Measurements from ENCODE around the gene STXBP5L. TPM values are rescaled to one million over a fixed set of nuclear protein-coding genes. Genes with fewer than 3 reads are reported as not detected.

Gene STXBP5L
- total and polyA plus RNA-seq, 12 donors, result not detected

DNA sequence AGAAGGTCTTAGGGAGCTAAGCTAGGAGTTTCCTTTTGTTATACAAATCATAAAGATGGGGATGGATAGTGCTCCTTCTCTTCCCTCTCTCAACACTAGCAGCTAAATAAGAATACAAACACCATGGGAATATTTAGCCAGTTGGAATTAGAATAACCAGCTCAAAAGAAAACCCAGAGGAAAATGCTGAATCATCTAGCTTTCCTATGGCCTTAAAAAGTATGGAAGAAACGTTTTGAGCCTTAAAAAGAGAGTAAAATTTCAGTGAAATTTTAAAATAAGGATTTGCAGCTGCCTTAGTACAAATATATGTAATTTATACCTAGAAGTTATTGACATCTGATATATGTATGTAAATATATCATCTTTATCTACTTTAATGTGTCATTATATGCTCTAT, 245.8 kb downstream of the STXBP5L start:
- no peaks in the 10 kb centered on the region for H3K27me3 ChIP-seq
- 4 to 5% methylated on average over 1 of the region's 1 CpG for WGBS, 2 donors
- ATAC-seq (no peak), DNase-seq (no peak)
- no peak overlapping the region for H3K27ac ChIP-seq
- no peak overlapping the region for H3K4me3 ChIP-seq
- intact Hi-C loops (cut with DNase I), result no loop called here
- peaks cover 0 to 8% (median 0%) of the 10 kb centered on the region in 11 donors for H3K9me3 ChIP-seq
- TF ChIP-seq, protein P1, sequence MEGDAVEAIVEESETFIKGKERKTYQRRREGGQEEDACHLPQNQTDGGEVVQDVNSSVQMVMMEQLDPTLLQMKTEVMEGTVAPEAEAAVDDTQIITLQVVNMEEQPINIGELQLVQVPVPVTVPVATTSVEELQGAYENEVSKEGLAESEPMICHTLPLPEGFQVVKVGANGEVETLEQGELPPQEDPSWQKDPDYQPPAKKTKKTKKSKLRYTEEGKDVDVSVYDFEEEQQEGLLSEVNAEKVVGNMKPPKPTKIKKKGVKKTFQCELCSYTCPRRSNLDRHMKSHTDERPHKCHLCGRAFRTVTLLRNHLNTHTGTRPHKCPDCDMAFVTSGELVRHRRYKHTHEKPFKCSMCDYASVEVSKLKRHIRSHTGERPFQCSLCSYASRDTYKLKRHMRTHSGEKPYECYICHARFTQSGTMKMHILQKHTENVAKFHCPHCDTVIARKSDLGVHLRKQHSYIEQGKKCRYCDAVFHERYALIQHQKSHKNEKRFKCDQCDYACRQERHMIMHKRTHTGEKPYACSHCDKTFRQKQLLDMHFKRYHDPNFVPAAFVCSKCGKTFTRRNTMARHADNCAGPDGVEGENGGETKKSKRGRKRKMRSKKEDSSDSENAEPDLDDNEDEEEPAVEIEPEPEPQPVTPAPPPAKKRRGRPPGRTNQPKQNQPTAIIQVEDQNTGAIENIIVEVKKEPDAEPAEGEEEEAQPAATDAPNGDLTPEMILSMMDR (IDR thresholded peaks at IDR 0.05), result no peak
- no peaks in the 10 kb centered on the region for H3K4me1 ChIP-seq
- no peaks in the 10 kb centered on the region for H3K36me3 ChIP-seq

DNA sequence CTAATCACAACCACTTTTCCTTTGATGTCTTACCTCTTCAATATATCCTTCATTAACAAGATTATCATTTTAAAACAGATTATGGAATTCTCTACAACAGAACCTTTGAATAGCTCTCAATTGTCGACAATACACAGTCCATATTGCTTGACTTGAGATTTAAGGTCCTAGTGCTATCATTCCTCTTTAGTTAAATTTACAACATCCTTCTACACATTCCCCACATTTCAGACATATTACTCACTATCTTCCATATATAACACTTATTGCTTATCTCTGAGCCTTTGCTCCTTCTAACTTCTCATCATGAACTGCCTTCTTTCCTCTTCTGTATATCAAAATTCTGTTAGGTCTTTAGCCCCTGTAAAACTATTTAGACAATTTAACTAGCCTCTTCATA, 247.0 kb downstream of the STXBP5L start:
- no peaks in the 10 kb centered on the region for H3K36me3 ChIP-seq
- no peak overlapping the region for H3K4me3 ChIP-seq
- WGBS, 2 donors, result 32 to 41% methylated on average over 1 of the region's 1 CpG
- no peak for ATAC-seq
- no peaks in the 10 kb centered on the region for H3K9me3 ChIP-seq
- H3K27me3 ChIP-seq, result no peaks in the 10 kb centered on the region
- intact Hi-C loops (cut with DNase I), result no loop called here
- no peak overlapping the region for H3K27ac ChIP-seq
- no peak for DNase-seq
- no peaks in the 10 kb centered on the region for H3K4me1 ChIP-seq
- TF ChIP-seq, protein P1 (IDR thresholded peaks at IDR 0.05), result no peak

DNA sequence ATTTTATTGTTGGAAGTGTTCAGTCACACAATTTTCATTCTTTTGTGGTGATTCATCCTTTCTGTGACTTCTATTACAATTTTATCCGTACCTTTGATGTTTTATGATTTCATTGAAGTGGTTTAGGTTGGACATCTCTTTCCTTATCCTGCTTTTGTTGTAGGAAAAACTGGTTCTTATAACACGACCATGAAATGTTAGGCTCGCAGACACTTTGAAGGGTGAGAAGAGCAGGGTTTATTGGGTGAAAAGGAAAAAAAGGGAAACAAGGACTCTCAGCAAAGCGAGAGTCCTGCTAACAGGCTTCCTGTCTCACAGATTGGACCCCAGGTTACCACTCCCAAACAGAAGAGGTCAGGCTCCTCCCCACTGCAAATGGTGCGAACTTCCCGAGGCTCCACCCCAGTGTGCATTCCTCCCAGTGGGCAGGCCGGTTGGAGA, 257.4 kb downstream of the STXBP5L start:
- Histone ChIP-seq H3K4me1 (no peaks in the 10 kb centered on the region), H3K4me3 (no peak overlapping the region), H3K27ac (no peak overlapping the region), H3K36me3 (no peaks in the 10 kb centered on the region), H3K9me3 (peaks cover 0 to 17% (median 0%) of the 10 kb centered on the region in 11 donors), H3K27me3 (no peaks in the 10 kb centered on the region)
- 61 to 66% methylated on average over 7 of the region's 7 CpGs for WGBS, 2 donors
- TF ChIP-seq, protein P1 (IDR thresholded peaks at IDR 0.05), result no peak
- DNase-seq, result no peak
- intact Hi-C loops (cut with DNase I), result no loop called here
- ATAC-seq, result no peak

DNA sequence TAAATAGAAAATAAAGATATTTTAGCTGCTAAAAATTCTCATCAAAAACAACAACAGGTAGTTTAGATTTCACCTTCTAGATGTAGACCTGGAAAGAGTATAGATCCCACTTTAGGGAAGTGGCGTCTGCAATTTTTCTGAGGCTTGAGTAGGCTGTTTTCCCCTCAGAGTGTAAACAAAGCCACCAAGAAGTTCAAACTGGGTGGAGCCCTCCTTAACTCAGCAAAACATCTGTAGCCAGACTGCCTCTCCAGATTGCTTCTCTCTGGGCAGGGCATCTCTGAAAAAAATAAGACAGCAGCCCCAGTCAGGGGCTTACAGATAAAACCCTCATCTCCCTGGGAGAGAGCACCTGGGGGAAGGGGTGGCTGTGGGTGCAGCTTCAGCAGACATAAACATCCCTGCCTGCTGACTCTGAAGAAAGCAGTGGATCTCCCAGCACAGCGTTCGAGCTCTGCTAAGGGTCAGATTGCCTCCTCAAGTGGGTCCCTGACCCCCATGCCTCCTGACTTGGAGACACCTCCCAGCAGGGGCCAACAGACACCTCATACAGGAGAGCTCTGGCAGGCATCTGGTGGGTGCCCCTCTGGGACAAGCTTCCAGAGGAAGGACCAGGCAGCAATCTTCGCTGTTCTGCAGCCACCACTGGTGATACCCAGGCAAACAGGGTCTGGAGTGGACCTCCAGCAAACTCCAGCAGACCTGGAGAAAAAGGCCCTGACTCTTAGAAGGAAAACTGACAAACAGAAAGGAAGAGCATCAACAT, 259.6 kb downstream of the STXBP5L start:
- WGBS, 2 donors, result 62 to 66% methylated on average over 4 of the region's 4 CpGs
- DNase-seq, result no peak
- no peaks in the 10 kb centered on the region for H3K36me3 ChIP-seq
- H3K27me3 ChIP-seq, result no peaks in the 10 kb centered on the region
- H3K4me3 ChIP-seq, result no peak overlapping the region
- peaks cover 0 to 35% (median 3%) of the 10 kb centered on the region in 11 donors for H3K9me3 ChIP-seq
- no peak overlapping the region for H3K27ac ChIP-seq
- TF ChIP-seq, protein P1 (IDR thresholded peaks at IDR 0.05), result no peak
- ATAC-seq, result no peak
- no peaks in the 10 kb centered on the region for H3K4me1 ChIP-seq
- intact Hi-C loops (cut with DNase I), result no loop called here
